NCI-H2171 treated with DMSO at 0.1 percent for 48 hours (cell line): ENCODE results near the gene SYT2.
"Not testable (repeated sequence)": the region's sequence is repeated elsewhere in the genome, so short reads cannot be mapped to it uniquely, and the experiment has no call there.

Experiments used
- DNase-seq: peaks from one replicate; lab custom pipeline; 2025; lab: John Stamatoyannopoulos, UW

Gene SYT2

GRCh38 chr1:202545647-202546303 lies 164.5 kb downstream of the SYT2 start:
- peak; percentile 72 for DNase-seq

DNA sequence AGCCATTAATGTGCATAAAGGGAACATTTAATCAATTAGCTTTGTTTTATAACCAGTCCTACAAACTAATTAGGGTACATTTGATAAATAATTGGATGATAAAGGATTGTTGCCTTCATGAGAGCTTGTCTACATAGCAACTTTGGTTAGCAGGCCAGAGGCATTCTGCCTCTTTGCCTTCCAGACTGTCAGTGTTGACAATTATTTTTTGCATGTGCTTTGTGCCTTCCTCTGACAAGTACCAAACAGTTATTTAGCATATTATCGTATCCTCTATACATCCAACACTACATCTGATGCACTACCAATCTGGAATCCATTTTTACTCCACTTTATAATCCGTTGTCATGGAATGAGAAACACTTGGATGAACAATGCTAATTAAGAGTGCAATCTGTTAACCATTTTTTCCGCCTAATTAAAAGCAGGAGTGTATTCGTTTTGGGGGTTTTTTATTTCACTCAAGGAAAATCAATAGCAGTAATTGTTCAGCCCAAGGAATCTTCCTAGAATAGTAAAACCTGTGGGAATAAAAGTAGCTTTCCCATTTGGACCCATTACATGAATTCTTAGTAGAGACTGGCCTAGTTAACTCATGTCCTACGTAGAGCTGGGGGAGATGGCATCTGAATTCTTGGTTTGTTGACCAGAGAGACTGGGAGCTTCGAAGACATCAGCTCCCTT lies 165.3 kb downstream of the SYT2 start:
- DNase-seq: peak; percentile 84

DNA sequence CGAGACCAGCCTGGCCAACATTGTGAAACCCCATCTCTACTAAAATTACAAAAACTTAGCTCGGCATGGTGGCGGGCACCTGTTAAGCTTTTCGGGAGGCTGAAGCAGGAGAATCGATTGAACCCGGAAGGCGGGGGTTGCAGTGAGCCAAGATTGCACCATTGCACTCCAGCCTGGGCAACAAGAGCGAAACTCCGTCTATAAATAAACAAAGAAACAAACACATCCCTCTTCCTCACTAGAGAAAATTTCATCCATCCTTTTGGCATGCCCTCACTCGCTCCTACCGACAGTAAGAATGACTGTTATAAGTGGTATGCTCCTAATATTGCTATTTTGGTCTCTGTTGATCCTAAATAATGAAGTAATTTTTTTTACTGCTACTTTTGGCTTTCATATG lies 166.7 kb downstream of the SYT2 start:
- not testable (repeated sequence) for DNase-seq

GRCh38 chr1:202542415-202542814 lies 167.8 kb downstream of the SYT2 start:
- not testable (repeated sequence) for DNase-seq

GRCh38 chr1:202540858-202541257 lies 169.4 kb downstream of the SYT2 start:
- DNase-seq: not testable (repeated sequence)
